SK-N-SH (cell line): Measurements from ENCODE around the gene POLD4. TPM values are rescaled to one million over a fixed set of nuclear protein-coding genes. Genes with fewer than 3 reads are reported as not detected.

ENCODE experiments used
- CTCF ChIA-PET: fragments of 300-600, 350-600 bp; formaldehyde crosslinking; extraction: SDS; loops from one replicate; lab custom pipeline; 2021; lab: Yijun Ruan, JAX
- POLR2A ChIA-PET: fragments of 350-600 bp; sonication (Branson Sonifier 250); formaldehyde crosslinking; extraction: SDS; loops from one replicate; lab custom pipeline; 2020; ENCODE audit warnings: antibody characterized with exemption, inconsistent platforms; lab: Yijun Ruan, JAX
- DNase-seq: peaks from one replicate; pipeline ENCODE4 v3.0.0; 2012
- H2AFZ ChIP-seq: fragments of 200-600 bp; sonication (generic); 2 replicates; pipeline ENCODE4 v1.8.1; 2016; ENCODE audit warnings: antibody characterized with exemption, mild to moderate bottlenecking, low read depth
- H3F3A ChIP-seq: fragments of 200-600 bp; sonication (generic); replicated peaks from 2 replicates; pipeline ENCODE3; 2016; ENCODE audit warnings: antibody characterized with exemption, mild to moderate bottlenecking; ENCODE audit not compliant: insufficient read depth
- H3K27ac ChIP-seq, 2 experiments: fragments of 200-500 bp in 1 of 2; fragments of 200-600 bp in 1 of 2; sonication (Bioruptor generic) in 1 of 2; sonication (generic), shearing (Covaris generic) in 1 of 2; 2 replicates each; pipeline versions ENCODE4 v1.5.1 to v1.6.1; 2014 to 2016; ENCODE audit warnings: low read depth in 2 of 2, inconsistent platforms in 1 of 2, low read length in 1 of 2, mild to moderate bottlenecking in 1 of 2, mixed read lengths in 1 of 2
- H3K27me3 ChIP-seq: fragments of 200-600 bp; sonication (generic), shearing (Covaris generic); 2 replicates; pipeline ENCODE4 v1.6.1; 2016; ENCODE audit warnings: mixed run types; ENCODE audit not compliant: insufficient read depth
- H3K36me3 ChIP-seq, 2 experiments: fragments of 200-500 bp in 1 of 2; fragments of 200-600 bp in 1 of 2; sonication (Bioruptor generic) in 1 of 2; sonication (generic) in 1 of 2; replicated peaks in 1 of 2; 2 replicates each; pipeline versions ENCODE3 to v1.5.1; 2014 to 2016; ENCODE audit warnings: low read length in 1 of 2, mild to moderate bottlenecking in 1 of 2; ENCODE audit not compliant: insufficient read depth in 2 of 2, control insufficient read depth in 1 of 2
- H3K4me1 ChIP-seq, 2 experiments: fragments of 200-500 bp in 1 of 2; fragments of 200-600 bp in 1 of 2; sonication (Bioruptor generic) in 1 of 2; sonication (generic), shearing (Covaris generic) in 1 of 2; 2 replicates each; pipeline versions ENCODE4 v1.5.1 to v1.6.1; 2014 to 2016; ENCODE audit warnings: low read depth in 1 of 2, low read length in 1 of 2, mixed run types in 1 of 2; ENCODE audit not compliant: insufficient read depth in 2 of 2, control insufficient read depth in 1 of 2
- H3K4me2 ChIP-seq: fragments of 200-600 bp; sonication (generic), shearing (Covaris generic); 2 replicates; pipeline ENCODE4 v1.6.1; 2017; ENCODE audit warnings: mixed run types
- H3K4me3 ChIP-seq, 2 experiments: fragments of 200-500 bp in 1 of 2; fragments of 200-600 bp in 1 of 2; sonication (Bioruptor generic) in 1 of 2; sonication (generic), shearing (Covaris generic) in 1 of 2; 2 replicates each; pipeline versions ENCODE4 v1.5.1 to v1.8.1; 2014 to 2016; ENCODE audit warnings: low read depth in 2 of 2, inconsistent platforms in 1 of 2, low read length in 1 of 2, mild to moderate bottlenecking in 1 of 2, mixed read lengths in 1 of 2, moderate library complexity in 1 of 2
- H3K79me2 ChIP-seq: fragments of 200-600 bp; sonication (generic); 2 replicates; pipeline ENCODE4 v1.8.1; 2017; ENCODE audit warnings: mild to moderate bottlenecking; ENCODE audit not compliant: insufficient read depth
- H3K9ac ChIP-seq: fragments of 200-600 bp; sonication (generic); 2 replicates; pipeline ENCODE4 v1.6.1; 2017; ENCODE audit warnings: mixed run types
- H3K9me2 ChIP-seq: fragments of 200-600 bp; sonication (generic); 2 replicates; pipeline ENCODE4 v1.6.1; 2017; ENCODE audit warnings: mixed run types
- H3K9me3 ChIP-seq: fragments of 200-600 bp; sonication (generic); 2 replicates; pipeline ENCODE4 v1.6.1; 2017; ENCODE audit warnings: mixed run types, mild to moderate bottlenecking, moderate library complexity
- H4K20me1 ChIP-seq: fragments of 200-600 bp; sonication (generic); 2 replicates; pipeline ENCODE4 v1.6.1; 2017; ENCODE audit warnings: mild to moderate bottlenecking, mixed run types; ENCODE audit not compliant: insufficient read depth
- ELF1 ChIP-seq: IDR thresholded peaks from 2 replicates; pipeline ENCODE4 v1.4.0; 2012
- MEF2A ChIP-seq: IDR thresholded peaks from 2 replicates; pipeline ENCODE4 v1.4.0; 2012; ENCODE audit warnings: low read depth, borderline replicate concordance
- RAD21 ChIP-seq: IDR thresholded peaks from 2 replicates; pipeline ENCODE4 v1.6.1; 2012; ENCODE audit warnings: mild to moderate bottlenecking, low read length
- SIN3A ChIP-seq: IDR thresholded peaks from 2 replicates; pipeline ENCODE4 v1.6.1; 2012; ENCODE audit warnings: low read depth, mild to moderate bottlenecking, low read length, moderate library complexity, borderline replicate concordance
- SMC3 ChIP-seq: IDR thresholded peaks from 2 replicates; pipeline ENCODE4 v1.6.1; 2012; ENCODE audit warnings: low read depth, low read length, improper control_type of control experiment
- TEAD4 ChIP-seq: IDR thresholded peaks from 2 replicates; pipeline ENCODE4 v1.4.0; 2012; ENCODE audit warnings: mild to moderate bottlenecking, borderline replicate concordance; ENCODE audit not compliant: insufficient read depth
- YY1 ChIP-seq: IDR thresholded peaks from 2 replicates; pipeline ENCODE4 v1.4.0; 2012; ENCODE audit warnings: low read depth, mild to moderate bottlenecking
- WGBS: methylation state at CpG from one replicate; pipeline ENCODE4 v1.1.6; 2017; ENCODE audit warnings: low lambda C conversion rate; 5-methylcytosine and 5-hydroxymethylcytosine counted together
- polyA plus RNA-seq, 3 experiments: library from polyadenylated mRNA; depleted of rRNA; stranded (reverse); fragments of >200 nt; gene quantifications; 2 replicates each; pipeline ENCODE4 v1.2.3, GENCODE V29; 2012
- TF ChIP-seq, protein P1 (sequence below): fragments of 150-350 bp; IDR thresholded peaks from 2 replicates; pipeline ENCODE4 v1.6.1; 2016; ENCODE audit warnings: mild to moderate bottlenecking, low read depth, low read length
- TF ChIP-seq, protein P2 (sequence below): IDR thresholded peaks from 2 replicates; pipeline ENCODE4; 2012
- TF ChIP-seq, protein P3 (sequence below): fragments of 200-600 bp; sonication (generic); IDR thresholded peaks from 2 replicates; pipeline ENCODE4 v1.6.1; 2017; ENCODE audit warnings: antibody characterized with exemption, mild to moderate bottlenecking, moderate library complexity
- TF ChIP-seq, protein P4 (sequence below): IDR thresholded peaks from 2 replicates; pipeline ENCODE4 v1.4.0; 2012; ENCODE audit warnings: low read depth

POLD4 gene
- polyA plus RNA-seq, 1 of the 3 experiments (the other 2 are of a cell fraction), result 80.4 TPM

DNA sequence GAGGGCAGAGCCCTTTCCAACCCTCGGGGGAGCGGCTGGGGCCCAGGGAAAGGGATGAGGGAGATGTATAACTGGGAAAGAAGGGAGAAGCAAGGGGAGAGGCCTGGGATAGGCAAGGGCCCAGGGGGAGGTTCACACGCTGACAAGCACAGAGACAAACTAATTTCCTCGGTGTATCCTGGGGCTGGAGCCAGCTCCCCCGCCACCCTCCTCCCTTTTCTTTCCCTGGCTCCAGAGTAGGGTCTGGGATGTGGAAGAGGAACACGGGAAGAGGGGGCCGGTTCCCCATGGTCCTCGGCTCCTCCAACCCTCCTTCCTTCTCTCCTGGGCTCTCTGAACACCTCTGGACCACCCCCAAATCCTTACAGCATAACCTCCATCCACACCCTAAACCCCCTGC lies 13.2 kb upstream of the POLD4 start (continued):
- TF ChIP-seq, protein P1, sequence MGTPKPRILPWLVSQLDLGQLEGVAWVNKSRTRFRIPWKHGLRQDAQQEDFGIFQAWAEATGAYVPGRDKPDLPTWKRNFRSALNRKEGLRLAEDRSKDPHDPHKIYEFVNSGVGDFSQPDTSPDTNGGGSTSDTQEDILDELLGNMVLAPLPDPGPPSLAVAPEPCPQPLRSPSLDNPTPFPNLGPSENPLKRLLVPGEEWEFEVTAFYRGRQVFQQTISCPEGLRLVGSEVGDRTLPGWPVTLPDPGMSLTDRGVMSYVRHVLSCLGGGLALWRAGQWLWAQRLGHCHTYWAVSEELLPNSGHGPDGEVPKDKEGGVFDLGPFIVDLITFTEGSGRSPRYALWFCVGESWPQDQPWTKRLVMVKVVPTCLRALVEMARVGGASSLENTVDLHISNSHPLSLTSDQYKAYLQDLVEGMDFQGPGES, result no peak

DNA sequence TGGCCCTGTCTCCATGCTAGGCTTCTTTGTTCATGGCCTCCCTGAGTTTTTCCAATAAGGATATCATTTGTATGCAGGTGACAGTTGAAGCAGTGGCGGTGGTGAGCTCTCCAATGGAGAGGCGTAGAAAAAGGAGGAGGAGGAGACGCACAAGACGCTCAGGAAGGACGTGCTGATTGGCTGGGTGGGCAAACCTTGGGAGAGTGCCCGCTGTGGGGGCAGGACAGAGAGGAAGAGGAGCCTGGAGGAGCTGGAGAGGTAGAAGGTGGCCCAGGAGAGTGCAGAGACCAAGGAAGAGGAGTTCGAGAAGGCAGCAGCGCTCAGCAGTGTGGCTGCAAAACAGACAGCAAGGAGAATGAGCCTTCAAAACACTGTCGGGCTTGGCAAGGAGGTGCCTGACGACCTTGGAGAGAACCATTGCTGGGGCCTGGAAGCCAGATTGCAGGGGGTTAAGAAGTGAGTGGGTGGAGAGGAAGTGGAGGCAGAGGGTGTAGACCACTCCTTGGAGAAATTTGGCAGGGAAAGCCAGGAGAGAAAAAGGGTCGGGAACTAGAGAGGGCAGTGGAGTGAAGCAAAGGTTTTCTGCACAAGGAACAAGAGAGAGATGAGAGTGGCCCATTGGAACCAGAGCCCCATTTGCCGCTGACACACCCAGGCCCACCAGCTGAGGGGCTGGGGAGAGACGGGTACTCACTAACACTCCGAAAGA lies 12.5 kb upstream of the POLD4 start:
- no peak overlapping the region for H2AFZ ChIP-seq
- H3K27me3 ChIP-seq, result no peaks in the 10 kb centered on the region
- no peaks in the 10 kb centered on the region for H3K9me3 ChIP-seq
- no peaks in the 10 kb centered on the region for H3K9me2 ChIP-seq
- ChIA-PET CTCF (interaction anchor here (3.2 to 20.0 kb wide), 3 partner anchors 9 to 13 kb away, joined by 15 to 955 read pairs (median 78); partner anchors contain the start of genes CLCF1 and POLD4), POLR2A (no interaction called here)
- TF ChIP-seq, protein P2, sequence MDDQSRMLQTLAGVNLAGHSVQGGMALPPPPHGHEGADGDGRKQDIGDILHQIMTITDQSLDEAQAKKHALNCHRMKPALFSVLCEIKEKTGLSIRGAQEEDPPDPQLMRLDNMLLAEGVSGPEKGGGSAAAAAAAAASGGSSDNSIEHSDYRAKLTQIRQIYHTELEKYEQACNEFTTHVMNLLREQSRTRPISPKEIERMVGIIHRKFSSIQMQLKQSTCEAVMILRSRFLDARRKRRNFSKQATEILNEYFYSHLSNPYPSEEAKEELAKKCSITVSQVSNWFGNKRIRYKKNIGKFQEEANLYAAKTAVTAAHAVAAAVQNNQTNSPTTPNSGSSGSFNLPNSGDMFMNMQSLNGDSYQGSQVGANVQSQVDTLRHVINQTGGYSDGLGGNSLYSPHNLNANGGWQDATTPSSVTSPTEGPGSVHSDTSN, result no peak
- TF ChIP-seq MEF2A, result no peak
- no peak for TF ChIP-seq SIN3A
- TF ChIP-seq, protein P3, sequence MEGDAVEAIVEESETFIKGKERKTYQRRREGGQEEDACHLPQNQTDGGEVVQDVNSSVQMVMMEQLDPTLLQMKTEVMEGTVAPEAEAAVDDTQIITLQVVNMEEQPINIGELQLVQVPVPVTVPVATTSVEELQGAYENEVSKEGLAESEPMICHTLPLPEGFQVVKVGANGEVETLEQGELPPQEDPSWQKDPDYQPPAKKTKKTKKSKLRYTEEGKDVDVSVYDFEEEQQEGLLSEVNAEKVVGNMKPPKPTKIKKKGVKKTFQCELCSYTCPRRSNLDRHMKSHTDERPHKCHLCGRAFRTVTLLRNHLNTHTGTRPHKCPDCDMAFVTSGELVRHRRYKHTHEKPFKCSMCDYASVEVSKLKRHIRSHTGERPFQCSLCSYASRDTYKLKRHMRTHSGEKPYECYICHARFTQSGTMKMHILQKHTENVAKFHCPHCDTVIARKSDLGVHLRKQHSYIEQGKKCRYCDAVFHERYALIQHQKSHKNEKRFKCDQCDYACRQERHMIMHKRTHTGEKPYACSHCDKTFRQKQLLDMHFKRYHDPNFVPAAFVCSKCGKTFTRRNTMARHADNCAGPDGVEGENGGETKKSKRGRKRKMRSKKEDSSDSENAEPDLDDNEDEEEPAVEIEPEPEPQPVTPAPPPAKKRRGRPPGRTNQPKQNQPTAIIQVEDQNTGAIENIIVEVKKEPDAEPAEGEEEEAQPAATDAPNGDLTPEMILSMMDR, result no peak
- TF ChIP-seq, protein P4, sequence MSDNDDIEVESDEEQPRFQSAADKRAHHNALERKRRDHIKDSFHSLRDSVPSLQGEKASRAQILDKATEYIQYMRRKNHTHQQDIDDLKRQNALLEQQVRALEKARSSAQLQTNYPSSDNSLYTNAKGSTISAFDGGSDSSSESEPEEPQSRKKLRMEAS, result no peak
- no peak for TF ChIP-seq SMC3
- TF ChIP-seq TEAD4, result no peak
- TF ChIP-seq YY1, result no peak
- no peak for TF ChIP-seq ELF1
- TF ChIP-seq RAD21, result no peak
- peaks cover 13 to 16% of the 10 kb centered on the region in 2 experiments for H3K36me3 ChIP-seq
- WGBS, result 95% methylated on average over 14 of the region's 14 CpGs
- no peak overlapping the region for H3K27ac ChIP-seq
- DNase-seq, result no peak
- H3K4me3 ChIP-seq, result no peak overlapping the region
- peaks cover 5 to 16% of the 10 kb centered on the region in 2 experiments; a peak in 3 of 4 replicates for H3K4me1 ChIP-seq
- H3K79me2 ChIP-seq, result peaks cover 62% of the 10 kb centered on the region
- peaks cover 66% of the 10 kb centered on the region for H4K20me1 ChIP-seq
- H3F3A ChIP-seq, result peaks cover 3% of the 10 kb centered on the region
- no peak overlapping the region for H3K9ac ChIP-seq
- no peak overlapping the region for H3K4me2 ChIP-seq
